IPS-20b (cell line): ENCODE data around the gene CADPS2.

Source experiments
- H3K27ac ChIP-seq: one replicate; pipeline ENCODE4 v1.5.1; 2013; ENCODE audit warnings: low read length
- H3K27me3 ChIP-seq: 2 replicates; pipeline ENCODE4 v1.6.1; 2013; ENCODE audit warnings: mild to moderate bottlenecking, low read length, inconsistent platforms; ENCODE audit not compliant: insufficient read depth
- H3K36me3 ChIP-seq: 2 replicates; pipeline ENCODE4 v1.6.1; 2013; ENCODE audit warnings: low read depth, mild to moderate bottlenecking, inconsistent platforms, low read length, moderate library complexity; ENCODE audit not compliant: insufficient read depth
- H3K4me1 ChIP-seq: 2 replicates; pipeline ENCODE4 v1.6.1; 2013; ENCODE audit warnings: mild to moderate bottlenecking, control low read depth, inconsistent platforms, low read length, moderate library complexity; ENCODE audit not compliant: insufficient read depth
- H3K4me3 ChIP-seq: 2 replicates; pipeline ENCODE4 v1.5.1; 2013; ENCODE audit warnings: mild to moderate bottlenecking, low read length, inconsistent platforms
- H3K9ac ChIP-seq: 2 replicates; pipeline ENCODE4 v1.6.1; 2013; ENCODE audit warnings: low read depth, mild to moderate bottlenecking, inconsistent platforms, low read length, moderate library complexity
- H3K9me3 ChIP-seq: 2 replicates; pipeline ENCODE4 v1.6.1; 2013; ENCODE audit warnings: mild to moderate bottlenecking, low read depth, low read length, inconsistent platforms; ENCODE audit not compliant: insufficient read depth

Gene CADPS2

GRCh38 chr7:122767339-122767738 lies 118.9 kb downstream of the CADPS2 start:
- Histone ChIP-seq H3K4me1 (peaks cover 33% of the 10 kb centered on the region), H3K27me3 (no peaks in the 10 kb centered on the region), H3K36me3 (no peaks in the 10 kb centered on the region), H3K27ac (no peak overlapping the region), H3K4me3 (no peak overlapping the region), H3K9ac (no peak overlapping the region), H3K9me3 (no peaks in the 10 kb centered on the region)

GRCh38 chr7:122766593-122766992 lies 119.7 kb downstream of the CADPS2 start:
- peaks cover 30% of the 10 kb centered on the region for H3K4me1 ChIP-seq
- no peak overlapping the region for H3K9ac ChIP-seq
- no peaks in the 10 kb centered on the region for H3K27me3 ChIP-seq
- no peaks in the 10 kb centered on the region for H3K9me3 ChIP-seq
- no peak overlapping the region for H3K27ac ChIP-seq
- no peaks in the 10 kb centered on the region for H3K36me3 ChIP-seq
- no peak overlapping the region for H3K4me3 ChIP-seq

- Histone ChIP-seq H3K27ac (no peak overlapping the region), H3K4me1 (peaks cover 27% of the 10 kb centered on the region), H3K9me3 (no peaks in the 10 kb centered on the region), H3K36me3 (no peaks in the 10 kb centered on the region), H3K9ac (no peak overlapping the region), H3K27me3 (no peaks in the 10 kb centered on the region), H3K4me3 (no peak overlapping the region)
Observed at GRCh38 chr7:122764902-122765301, 121.4 kb downstream of the CADPS2 start.

GRCh38 chr7:122764020-122764419 lies 122.2 kb downstream of the CADPS2 start:
- Histone ChIP-seq H3K36me3 (no peaks in the 10 kb centered on the region), H3K9me3 (no peaks in the 10 kb centered on the region), H3K4me1 (peaks cover 21% of the 10 kb centered on the region)

GRCh38 chr7:122762071-122762470 lies 124.2 kb downstream of the CADPS2 start:
- H3K9me3 ChIP-seq = no peaks in the 10 kb centered on the region
- H3K27ac ChIP-seq = no peak overlapping the region
- H3K4me1 ChIP-seq = peaks cover 12% of the 10 kb centered on the region; the same call in 1 of the 2 replicates
- H3K4me3 ChIP-seq = no peak overlapping the region
- H3K9ac ChIP-seq = no peak overlapping the region
- H3K36me3 ChIP-seq = no peaks in the 10 kb centered on the region
- H3K27me3 ChIP-seq = no peaks in the 10 kb centered on the region

More at GRCh38 chr7:122764020-122764419, 122.2 kb downstream of the CADPS2 start:
- Histone ChIP-seq H3K9ac (no peak overlapping the region), H3K27me3 (no peaks in the 10 kb centered on the region), H3K27ac (no peak overlapping the region), H3K4me3 (no peak overlapping the region)

- no peak overlapping the region for H3K9ac ChIP-seq
- no peak overlapping the region for H3K4me3 ChIP-seq
- H3K9me3 ChIP-seq = no peaks in the 10 kb centered on the region
- H3K4me1 ChIP-seq = peaks cover 14% of the 10 kb centered on the region; the same call in 1 of the 2 replicates
- no peak overlapping the region for H3K27ac ChIP-seq
- no peaks in the 10 kb centered on the region for H3K27me3 ChIP-seq
- H3K36me3 ChIP-seq = no peaks in the 10 kb centered on the region
Observed at GRCh38 chr7:122758501-122758900, 127.8 kb downstream of the CADPS2 start.

- no peak overlapping the region for H3K4me3 ChIP-seq
- peaks cover 16% of the 10 kb centered on the region; the same call in 1 of the 2 replicates for H3K4me1 ChIP-seq
- no peaks in the 10 kb centered on the region for H3K36me3 ChIP-seq
- no peak overlapping the region for H3K9ac ChIP-seq
- H3K27me3 ChIP-seq = no peaks in the 10 kb centered on the region
- no peak overlapping the region for H3K27ac ChIP-seq
- no peaks in the 10 kb centered on the region for H3K9me3 ChIP-seq
Observed at GRCh38 chr7:122756860-122757259, 129.4 kb downstream of the CADPS2 start.

- Histone ChIP-seq H3K9me3 (no peaks in the 10 kb centered on the region), H3K4me1 (peaks cover 21% of the 10 kb centered on the region; the same call in 1 of the 2 replicates), H3K9ac (no peak overlapping the region), H3K27ac (no peak overlapping the region), H3K36me3 (no peaks in the 10 kb centered on the region), H3K4me3 (no peak overlapping the region), H3K27me3 (no peaks in the 10 kb centered on the region)
Observed at GRCh38 chr7:122755696-122756095, 130.6 kb downstream of the CADPS2 start.

GRCh38 chr7:122752583-122752982 lies 133.7 kb downstream of the CADPS2 start:
- Histone ChIP-seq H3K4me1 (peaks cover 21% of the 10 kb centered on the region; the same call in 1 of the 2 replicates), H3K9ac (no peak overlapping the region), H3K4me3 (no peak overlapping the region), H3K36me3 (no peaks in the 10 kb centered on the region), H3K27me3 (no peaks in the 10 kb centered on the region), H3K9me3 (no peaks in the 10 kb centered on the region), H3K27ac (no peak overlapping the region)

- Histone ChIP-seq H3K4me3 (no peak overlapping the region), H3K4me1 (peaks cover 37% of the 10 kb centered on the region; the same call in 1 of the 2 replicates), H3K27ac (no peak overlapping the region), H3K9ac (no peak overlapping the region), H3K36me3 (no peaks in the 10 kb centered on the region), H3K9me3 (no peaks in the 10 kb centered on the region), H3K27me3 (no peaks in the 10 kb centered on the region)
Observed at GRCh38 chr7:122750389-122750788, 135.9 kb downstream of the CADPS2 start.

- Histone ChIP-seq H3K27me3 (no peaks in the 10 kb centered on the region), H3K4me3 (no peak overlapping the region), H3K9me3 (no peaks in the 10 kb centered on the region), H3K4me1 (peaks cover 42% of the 10 kb centered on the region), H3K36me3 (no peaks in the 10 kb centered on the region), H3K9ac (no peak overlapping the region), H3K27ac (no peak overlapping the region)
Observed at GRCh38 chr7:122748195-122748594, 138.1 kb downstream of the CADPS2 start.

GRCh38 chr7:122746948-122747347 lies 139.3 kb downstream of the CADPS2 start:
- H3K9ac ChIP-seq = no peak overlapping the region
- no peaks in the 10 kb centered on the region for H3K27me3 ChIP-seq
- H3K4me3 ChIP-seq = no peak overlapping the region
- peaks cover 42% of the 10 kb centered on the region for H3K4me1 ChIP-seq
- no peaks in the 10 kb centered on the region for H3K9me3 ChIP-seq
- no peaks in the 10 kb centered on the region for H3K36me3 ChIP-seq
- H3K27ac ChIP-seq = no peak overlapping the region
